Astrocyte (in vitro differentiated cells and primary cell): ENCODE data around the gene ACOT8. TPM values are rescaled to one million over a fixed set of nuclear protein-coding genes. Genes with fewer than 3 reads are reported as not detected.

ENCODE experiments used
- DNase-seq: peaks from one replicate; pipeline ENCODE4 v3.0.0-alpha.2; 2010; ENCODE audit warnings: low read depth
- FAIRE-seq: peaks from 2 replicates; lab custom pipeline; 2011; peaks lifted over from hg19 to GRCh38; lab: Jason Lieb, UNC
- H2AFZ ChIP-seq: 2 replicates; pipeline ENCODE4 v1.6.0; 2012; ENCODE audit warnings: low read depth, low read length, inconsistent platforms
- H3K27ac ChIP-seq: 2 replicates; pipeline ENCODE4 v1.5.1; 2011; ENCODE audit warnings: low read depth, low read length, inconsistent platforms
- H3K27me3 ChIP-seq: 2 replicates; pipeline ENCODE4 v1.6.0; 2011; ENCODE audit warnings: low read length, inconsistent platforms; ENCODE audit not compliant: insufficient read depth
- H3K36me3 ChIP-seq: 2 replicates; pipeline ENCODE4 v1.5.1; 2011; ENCODE audit warnings: low read length, inconsistent platforms; ENCODE audit not compliant: insufficient read depth
- H3K4me1 ChIP-seq: 2 replicates; pipeline ENCODE4 v1.5.1; 2011; ENCODE audit warnings: low read length, inconsistent platforms; ENCODE audit not compliant: insufficient read depth
- H3K4me2 ChIP-seq: 2 replicates; pipeline ENCODE4 v1.6.0; 2012; ENCODE audit warnings: low read length, inconsistent platforms
- H3K4me3 ChIP-seq: 2 replicates; pipeline ENCODE4 v1.5.1; 2011; ENCODE audit warnings: low read depth, mild to moderate bottlenecking, low read length, inconsistent platforms; ENCODE audit not compliant: insufficient read depth
- H3K79me2 ChIP-seq: 2 replicates; pipeline ENCODE4 v1.6.0; 2012; ENCODE audit warnings: mild to moderate bottlenecking, low read length, inconsistent platforms; ENCODE audit not compliant: insufficient read depth
- H3K9ac ChIP-seq: 2 replicates; pipeline ENCODE4 v1.6.0; 2012; ENCODE audit warnings: mild to moderate bottlenecking, low read length, inconsistent platforms
- H3K9me3 ChIP-seq: 2 replicates; pipeline ENCODE4 v1.5.1; 2012; ENCODE audit warnings: low read depth, mild to moderate bottlenecking, low read length, inconsistent platforms; ENCODE audit not compliant: insufficient read depth
- H4K20me1 ChIP-seq: 2 replicates; pipeline ENCODE4 v1.6.0; 2012; ENCODE audit warnings: low read length, inconsistent platforms; ENCODE audit not compliant: insufficient read depth
- H3K27ac Mint-ChIP-seq: one replicate; pipeline ENCODE4 v1.8.0; 2021; ENCODE audit warnings: mild to moderate bottlenecking, mixed read lengths; ENCODE audit not compliant: unreplicated experiment
- H3K27me3 Mint-ChIP-seq: one replicate; pipeline ENCODE4 v1.8.0; 2021; ENCODE audit warnings: low read depth, mixed read lengths; ENCODE audit not compliant: unreplicated experiment
- H3K36me3 Mint-ChIP-seq: one replicate; pipeline ENCODE4 v1.8.0; 2021; ENCODE audit warnings: low read depth, mixed read lengths; ENCODE audit not compliant: unreplicated experiment
- H3K4me1 Mint-ChIP-seq: one replicate; pipeline ENCODE4 v1.8.0; 2021; ENCODE audit warnings: low read depth, mixed read lengths; ENCODE audit not compliant: unreplicated experiment
- H3K4me3 Mint-ChIP-seq: one replicate; pipeline ENCODE4 v1.8.0; 2021; ENCODE audit warnings: mild to moderate bottlenecking, moderate library complexity, mixed read lengths; ENCODE audit not compliant: unreplicated experiment
- H3K9me3 Mint-ChIP-seq: one replicate; pipeline ENCODE4 v1.8.0; 2021; ENCODE audit warnings: mild to moderate bottlenecking, mixed read lengths; ENCODE audit not compliant: unreplicated experiment
- EZH2 ChIP-seq: IDR thresholded peaks from 2 replicates; pipeline ENCODE4 v1.6.1; 2012; ENCODE audit warnings: mild to moderate bottlenecking, low read length, inconsistent platforms; ENCODE audit not compliant: insufficient read depth
- total RNA-seq: library from RNA; stranded (reverse); gene quantifications from 2 replicates; pipeline ENCODE4 v1.2.1, GENCODE V29; 2021
- TF ChIP-seq, protein P1 (sequence below): IDR thresholded peaks from 2 replicates; pipeline ENCODE4 v1.5.1; 2011; ENCODE audit warnings: low read depth, mild to moderate bottlenecking, inconsistent platforms, low read length, moderate library complexity; ENCODE audit not compliant: insufficient read depth

Gene ACOT8
- total RNA-seq, 1 donor from 2014 or later, result 22.0 TPM

DNA sequence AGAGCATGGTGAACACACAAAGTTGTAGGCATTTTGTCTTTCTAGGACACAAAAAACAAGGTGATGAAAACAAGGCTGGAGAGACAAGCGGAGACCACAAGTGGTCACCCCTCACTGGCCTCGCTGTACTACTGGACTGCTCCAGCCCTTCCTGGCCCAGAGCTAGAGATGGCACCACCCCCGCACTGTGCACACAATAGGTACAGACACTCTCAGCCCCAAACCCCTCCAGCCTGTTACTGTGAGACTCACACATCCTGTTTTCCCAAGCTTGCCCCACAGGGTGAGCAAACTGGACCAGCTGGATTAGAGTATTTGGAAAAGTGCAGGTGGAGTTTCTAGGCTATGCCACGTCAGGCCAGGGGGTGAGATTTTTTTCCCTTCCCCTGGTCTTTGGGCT, 15.4 kb upstream of the ACOT8 start:
- DNase-seq (no peak), FAIRE-seq (no peak)
- no peaks in the 10 kb centered on the region for H3K9me3 Mint-ChIP-seq
- peaks cover 9% of the 10 kb centered on the region for H3K36me3 Mint-ChIP-seq
- no peaks in the 10 kb centered on the region for H3K79me2 ChIP-seq
- no peaks in the 10 kb centered on the region for H3K36me3 ChIP-seq
- H3K4me1 Mint-ChIP-seq, result peaks cover 6% of the 10 kb centered on the region
- no peaks in the 10 kb centered on the region for H3K27me3 Mint-ChIP-seq
- no peak overlapping the region for H3K4me2 ChIP-seq
- H3K4me1 ChIP-seq, result peaks cover 5% of the 10 kb centered on the region
- H3K27me3 ChIP-seq, result no peaks in the 10 kb centered on the region
- H3K4me3 Mint-ChIP-seq, result no peak overlapping the region
- no peaks in the 10 kb centered on the region for H3K9me3 ChIP-seq
- no peak overlapping the region for H3K9ac ChIP-seq
- no peaks in the 10 kb centered on the region for H4K20me1 ChIP-seq
- H2AFZ ChIP-seq, result no peak overlapping the region
- no peak overlapping the region for H3K4me3 ChIP-seq
- TF ChIP-seq EZH2, result no peak
- TF ChIP-seq, protein P1, sequence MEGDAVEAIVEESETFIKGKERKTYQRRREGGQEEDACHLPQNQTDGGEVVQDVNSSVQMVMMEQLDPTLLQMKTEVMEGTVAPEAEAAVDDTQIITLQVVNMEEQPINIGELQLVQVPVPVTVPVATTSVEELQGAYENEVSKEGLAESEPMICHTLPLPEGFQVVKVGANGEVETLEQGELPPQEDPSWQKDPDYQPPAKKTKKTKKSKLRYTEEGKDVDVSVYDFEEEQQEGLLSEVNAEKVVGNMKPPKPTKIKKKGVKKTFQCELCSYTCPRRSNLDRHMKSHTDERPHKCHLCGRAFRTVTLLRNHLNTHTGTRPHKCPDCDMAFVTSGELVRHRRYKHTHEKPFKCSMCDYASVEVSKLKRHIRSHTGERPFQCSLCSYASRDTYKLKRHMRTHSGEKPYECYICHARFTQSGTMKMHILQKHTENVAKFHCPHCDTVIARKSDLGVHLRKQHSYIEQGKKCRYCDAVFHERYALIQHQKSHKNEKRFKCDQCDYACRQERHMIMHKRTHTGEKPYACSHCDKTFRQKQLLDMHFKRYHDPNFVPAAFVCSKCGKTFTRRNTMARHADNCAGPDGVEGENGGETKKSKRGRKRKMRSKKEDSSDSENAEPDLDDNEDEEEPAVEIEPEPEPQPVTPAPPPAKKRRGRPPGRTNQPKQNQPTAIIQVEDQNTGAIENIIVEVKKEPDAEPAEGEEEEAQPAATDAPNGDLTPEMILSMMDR, result no peak
- no peak overlapping the region for H3K27ac ChIP-seq
- H3K27ac Mint-ChIP-seq, result no peak overlapping the region

DNA sequence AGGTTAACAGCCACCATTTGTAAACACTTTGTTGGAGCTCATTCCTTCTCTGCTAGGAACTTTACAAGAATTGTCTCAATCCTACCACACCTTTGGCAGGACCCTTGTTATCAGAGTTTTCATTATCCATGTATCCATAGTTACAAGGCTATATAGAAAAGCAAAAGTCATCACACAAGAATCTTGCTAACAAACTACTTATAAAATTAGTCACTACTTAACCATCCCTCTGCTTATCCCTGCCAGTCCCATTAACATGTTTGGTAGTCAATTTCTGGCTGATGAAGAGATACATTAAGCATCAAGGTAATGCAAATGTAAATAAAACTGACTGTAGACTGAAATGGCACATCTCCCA, 10.6 kb upstream of the ACOT8 start:
- Histone ChIP-seq H3K4me1 (peaks cover 10% of the 10 kb centered on the region), H3K9me3 (no peaks in the 10 kb centered on the region), H3K4me3 (no peak overlapping the region), H3K27me3 (no peaks in the 10 kb centered on the region), H3K9ac (peak overlapping the region; percentile 68), H3K27ac (peak overlapping the region; percentile 79), H2AFZ (no peak overlapping the region), H3K36me3 (no peaks in the 10 kb centered on the region), H3K79me2 (no peaks in the 10 kb centered on the region), H4K20me1 (no peaks in the 10 kb centered on the region), H3K4me2 (peak overlapping the region; percentile 65)
- Mint-ChIP-seq H3K27ac (peak overlapping the region; percentile 1), H3K4me3 (no peak overlapping the region), H3K27me3 (no peaks in the 10 kb centered on the region), H3K9me3 (no peaks in the 10 kb centered on the region), H3K36me3 (peaks cover 5% of the 10 kb centered on the region), H3K4me1 (peaks cover 10% of the 10 kb centered on the region)
- DNase-seq, result peak; percentile 85
- TF ChIP-seq EZH2, result no peak
- TF ChIP-seq, protein P1, result no peak
- peak; percentile 5 for FAIRE-seq

DNA sequence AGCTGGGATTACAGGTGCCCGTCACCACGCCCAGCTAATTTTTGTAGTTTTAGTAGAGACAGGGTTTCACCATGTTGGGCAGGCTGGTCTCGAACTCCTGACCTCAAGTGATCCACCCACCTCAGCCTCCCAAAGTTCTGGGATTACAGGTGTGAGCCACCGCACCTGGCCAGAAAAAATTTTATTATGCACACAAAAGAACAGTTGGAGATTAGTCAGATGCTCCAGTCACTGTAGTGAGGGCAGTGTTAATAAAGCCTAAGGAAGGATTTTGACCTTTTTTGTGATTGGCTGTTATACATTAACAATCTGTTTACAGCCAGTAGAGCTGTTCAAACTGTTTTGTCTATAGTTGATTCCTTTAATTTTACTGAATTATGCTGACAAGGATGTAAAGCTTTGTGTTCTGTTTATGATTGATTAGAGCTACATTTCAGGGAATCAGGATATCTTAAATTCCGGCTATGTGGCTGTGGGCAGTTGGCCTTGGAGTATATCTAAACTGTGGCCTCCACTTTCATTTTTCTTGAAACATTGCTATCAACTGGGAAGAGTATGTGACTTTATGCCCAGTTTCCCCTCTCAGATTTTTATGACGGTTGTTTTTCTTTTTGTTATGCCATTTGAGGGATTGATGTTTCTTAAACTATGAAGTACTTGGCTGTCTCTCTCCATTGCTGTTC, 10.1 kb upstream of the ACOT8 start:
- Histone ChIP-seq H3K4me3 (no peak overlapping the region), H3K36me3 (no peaks in the 10 kb centered on the region), H3K27me3 (no peaks in the 10 kb centered on the region), H3K4me2 (peak overlapping the region; percentile 65), H3K27ac (peak overlapping the region; percentile 79), H2AFZ (no peak overlapping the region), H3K4me1 (peaks cover 10% of the 10 kb centered on the region), H3K79me2 (no peaks in the 10 kb centered on the region), H4K20me1 (no peaks in the 10 kb centered on the region), H3K9me3 (no peaks in the 10 kb centered on the region), H3K9ac (peak overlapping the region; percentile 68)
- FAIRE-seq (no peak), DNase-seq (no peak)
- H3K36me3 Mint-ChIP-seq, result peaks cover under 1% of the 10 kb centered on the region
- no peaks in the 10 kb centered on the region for H3K27me3 Mint-ChIP-seq
- no peak for TF ChIP-seq EZH2
- TF ChIP-seq, protein P1, result no peak
- no peak overlapping the region for H3K4me3 Mint-ChIP-seq
- H3K9me3 Mint-ChIP-seq, result no peaks in the 10 kb centered on the region
- H3K4me1 Mint-ChIP-seq, result peaks cover 10% of the 10 kb centered on the region
- peak overlapping the region; percentile 1 for H3K27ac Mint-ChIP-seq
